Fibroblast of peridontal ligament (primary cell): Measurements from ENCODE around the gene TMEM8B.
"Not testable (repeated sequence)": the region's sequence is repeated elsewhere in the genome, so short reads cannot be mapped to it uniquely, and the experiment has no call there.

Experiments
- DNase-seq: peaks from one replicate; pipeline ENCODE4 v3.0.0-alpha.2; 2010; ENCODE audit errors: extremely low read depth

TMEM8B gene

DNA sequence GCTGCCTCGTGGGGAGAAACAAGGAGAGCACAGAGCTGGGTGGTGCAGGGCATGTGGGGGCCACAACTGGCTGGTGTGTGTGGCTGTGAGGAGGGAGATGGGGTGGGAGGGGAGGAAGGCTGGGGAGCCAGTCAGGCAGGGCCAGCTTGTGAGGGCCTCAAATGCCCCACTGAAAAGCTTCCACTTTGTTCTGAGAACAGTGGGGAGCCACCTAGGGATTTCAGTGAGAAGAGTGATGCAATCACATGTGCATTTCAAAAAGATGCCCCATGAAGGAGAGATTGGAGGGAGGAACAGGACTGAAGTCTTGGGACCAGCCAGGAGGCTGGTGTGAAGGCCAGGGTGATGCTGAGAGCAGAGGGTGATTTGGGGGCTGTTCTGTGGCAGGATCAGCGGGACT is 39.9 kb downstream of the TMEM8B start:
- DNase-seq: no peak

- DNase-seq: no peak
Measured at GRCh38 chr9:35869621-35870216, 40.7 kb downstream of the TMEM8B start.

DNA sequence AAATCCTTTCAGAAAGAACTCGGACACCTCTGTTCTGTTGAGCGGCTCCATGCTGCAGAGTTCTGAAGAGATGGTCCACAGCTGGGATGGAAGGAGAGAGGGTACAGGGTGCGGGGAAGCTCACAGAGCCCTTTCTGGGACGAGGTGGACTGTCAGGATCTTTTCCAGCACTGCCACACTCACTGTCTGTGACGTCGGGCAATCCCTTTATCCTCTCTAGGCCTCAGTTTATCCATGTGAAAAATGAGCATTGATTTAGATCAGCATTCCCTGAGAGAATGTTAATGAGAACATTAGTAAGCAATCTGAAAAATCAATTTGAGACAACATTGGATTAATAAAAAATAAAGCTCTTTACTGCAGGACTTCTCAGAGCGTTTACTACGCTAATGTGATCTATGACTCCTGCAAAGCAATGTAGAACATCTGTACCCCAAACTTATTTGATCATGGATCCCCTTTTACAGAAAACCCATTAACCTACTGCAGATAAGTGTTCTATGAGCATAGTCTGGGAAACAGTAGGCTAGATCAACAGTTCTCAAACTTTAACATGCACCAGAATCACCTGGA is 41.4 kb downstream of the TMEM8B start, which contains the start of gene OR13J1:
TSS of gene OR13J1 (minus strand) at position 51 of the 573 bp plus-strand sequence. CDS start at position 51, 0 bp downstream.
- DNase-seq: no peak

- no peak for DNase-seq
Measured at GRCh38 chr9:35871545-35871944, 42.5 kb downstream of the TMEM8B start.

DNA sequence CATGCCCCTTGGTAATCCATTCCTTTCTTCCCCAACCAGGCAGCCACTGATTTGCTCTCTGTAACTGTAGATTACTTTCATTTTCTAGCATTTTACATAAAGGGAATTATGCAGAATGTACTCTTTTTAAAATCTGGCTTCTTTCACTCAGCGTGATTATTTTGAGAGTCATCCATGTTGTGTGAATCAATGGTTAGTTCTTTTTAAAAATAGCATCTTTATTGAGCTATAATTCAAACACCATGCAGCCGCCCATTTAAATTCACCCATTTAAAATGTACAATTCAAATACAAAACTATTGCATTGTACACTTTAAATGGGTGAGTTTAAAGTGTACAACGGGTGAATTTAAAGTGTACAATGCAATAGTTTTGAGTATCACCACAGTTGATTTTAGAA is 43.5 kb downstream of the TMEM8B start:
- no peak for DNase-seq

DNA sequence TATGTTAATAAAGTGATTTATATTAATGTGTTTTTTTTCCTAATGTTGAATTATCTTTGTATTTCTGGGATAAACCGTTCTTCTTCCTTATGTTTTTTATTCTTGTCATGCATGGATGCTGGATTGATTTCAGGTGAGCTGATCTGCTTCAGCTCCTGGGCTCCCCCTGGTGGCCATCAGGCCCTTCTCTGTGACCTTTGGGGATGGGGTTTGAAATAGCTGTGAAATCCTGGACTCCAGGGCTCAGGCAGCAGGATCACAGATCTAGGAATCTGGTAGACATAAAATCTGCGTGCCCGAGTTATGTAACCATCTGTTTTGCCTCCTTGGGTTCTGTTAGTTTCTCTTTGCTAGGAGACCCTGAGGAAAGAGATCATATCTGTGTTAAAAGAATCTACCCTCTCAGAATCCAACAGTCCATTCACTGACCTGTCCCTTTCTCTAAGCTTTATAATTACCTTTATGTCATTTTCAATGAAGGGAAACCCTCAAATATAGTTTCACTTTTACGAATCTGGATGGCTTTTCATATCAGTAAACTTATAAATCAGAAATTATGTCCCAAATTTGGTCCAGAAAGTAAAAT is 53.3 kb downstream of the TMEM8B start:
- peak; percentile 79 for DNase-seq

GRCh38 chr9:35882996-35883395 is 54.0 kb downstream of the TMEM8B start:
- peak; percentile 59 for DNase-seq

DNA sequence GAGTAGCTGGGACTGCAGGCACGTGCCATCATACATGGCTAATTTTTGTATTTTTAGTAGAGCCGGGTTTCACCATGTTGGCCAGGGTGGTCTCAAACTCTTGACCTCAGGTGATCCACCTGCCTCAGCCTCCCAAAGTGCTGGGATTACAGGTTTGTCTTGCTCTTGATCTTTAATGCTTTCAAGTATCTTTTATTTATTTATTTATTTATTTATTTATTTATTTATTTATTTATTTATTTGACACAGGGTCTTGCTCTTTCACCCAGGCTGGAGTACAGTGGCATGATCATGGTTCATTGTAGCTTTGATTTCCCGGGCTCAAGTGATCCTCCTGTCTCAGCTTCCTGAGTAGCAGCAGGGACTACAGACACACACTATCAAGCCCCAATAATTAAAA is 55.9 kb downstream of the TMEM8B start:
- DNase-seq: not testable (repeated sequence)

DNA sequence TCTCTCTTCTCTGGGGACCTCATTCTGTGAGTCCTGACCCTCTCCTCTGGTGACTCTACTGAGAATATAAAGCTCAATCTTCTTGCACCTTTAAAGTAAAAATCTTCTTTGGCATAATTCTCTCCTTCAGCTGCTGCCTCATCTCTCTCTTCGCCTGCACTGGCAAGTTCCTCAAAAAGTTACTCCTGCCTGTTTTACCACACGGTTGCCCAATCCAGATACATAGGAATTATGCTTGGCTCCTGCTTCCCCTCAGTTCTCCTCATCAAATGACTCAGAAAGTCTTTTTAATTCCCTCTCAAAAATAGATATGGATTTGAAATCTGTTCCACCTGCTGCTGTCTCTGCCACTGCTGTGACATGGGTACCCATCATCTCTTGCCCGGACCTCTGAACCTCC is 62.6 kb downstream of the TMEM8B start:
- peak; percentile 45 for DNase-seq

DNA sequence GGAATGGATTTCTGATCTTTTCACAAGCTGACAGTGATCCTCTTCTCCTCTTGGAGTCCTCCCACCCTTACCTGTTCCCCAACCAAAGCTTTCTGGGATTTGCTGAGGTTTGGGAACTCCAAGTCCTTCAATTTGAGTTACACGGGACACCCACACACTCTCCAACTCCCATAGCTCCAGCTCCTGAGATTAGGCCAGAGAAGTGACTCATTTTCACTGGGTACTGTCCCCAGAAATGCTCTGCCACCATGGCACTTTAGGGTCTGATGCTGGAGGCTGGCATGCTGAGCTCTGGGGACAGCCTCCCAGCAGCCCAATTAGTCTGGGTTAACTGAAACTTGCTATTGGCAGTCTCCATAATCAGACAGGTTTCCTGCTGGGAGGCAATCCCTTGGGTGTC is 63.0 kb downstream of the TMEM8B start:
- no peak for DNase-seq

DNA sequence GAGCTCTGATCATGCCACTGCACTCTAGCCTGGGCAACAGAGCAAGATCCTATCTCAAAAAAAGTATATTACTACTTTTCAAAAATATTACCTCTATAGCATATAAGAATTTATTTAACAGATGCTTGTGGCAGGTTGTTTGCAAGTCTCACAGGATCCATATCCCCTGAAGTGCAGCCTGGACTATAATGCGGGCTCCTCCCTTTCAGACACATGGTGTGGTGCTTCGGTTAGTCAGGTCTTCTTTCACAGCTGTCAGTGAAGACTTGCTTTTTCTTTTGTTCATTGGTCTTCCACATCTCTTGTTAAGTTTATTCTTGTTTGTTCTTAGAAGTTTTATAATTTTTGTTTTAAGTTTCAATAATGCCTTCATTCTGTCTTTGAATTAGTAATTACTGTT is 67.5 kb downstream of the TMEM8B start:
- DNase-seq: no peak

GRCh38 chr9:35897376-35898099 is 68.5 kb downstream of the TMEM8B start:
- not testable (repeated sequence) for DNase-seq

DNA sequence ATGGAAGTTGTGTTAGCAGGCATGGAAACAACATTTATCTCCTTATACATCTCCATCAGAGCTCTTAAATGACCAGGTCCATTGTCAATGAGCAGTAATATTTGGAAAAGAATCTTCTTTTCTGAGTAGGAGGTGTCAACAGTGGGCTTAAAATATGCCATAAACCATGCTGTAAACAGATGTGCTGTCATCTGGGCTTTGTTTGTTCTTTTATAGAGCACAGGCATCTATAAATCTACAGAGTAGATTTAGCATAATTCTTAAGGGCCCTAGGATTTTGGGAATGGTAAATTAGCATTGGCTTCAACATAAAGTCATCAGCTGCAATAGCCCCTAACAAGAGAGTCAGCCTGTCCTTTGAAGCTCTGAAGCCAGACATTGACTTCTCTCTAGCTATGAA is 69.3 kb downstream of the TMEM8B start:
- DNase-seq: no peak

DNA sequence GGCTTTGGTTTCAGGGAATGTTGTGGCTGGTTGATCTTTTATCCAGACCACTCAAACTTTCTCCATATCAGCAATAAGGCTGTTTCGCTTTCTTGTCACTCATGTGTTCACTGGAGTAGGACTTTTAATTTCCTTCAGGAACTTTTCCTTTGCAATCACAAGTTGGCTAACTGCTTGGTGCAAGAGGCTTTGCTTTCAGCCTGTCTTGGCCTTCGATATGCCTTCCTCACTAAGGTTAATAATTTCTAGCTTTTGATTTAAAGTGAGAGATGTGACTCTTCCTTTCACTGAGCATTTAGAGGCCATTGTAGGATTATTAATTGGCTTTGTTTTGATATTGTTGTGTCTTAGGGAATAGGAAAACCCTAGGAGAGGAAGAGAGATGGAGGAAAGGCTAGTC is 70.0 kb downstream of the TMEM8B start:
- no peak for DNase-seq

- DNase-seq: peak; percentile 71
Measured at GRCh38 chr9:35903049-35903448, 74.0 kb downstream of the TMEM8B start.

DNA sequence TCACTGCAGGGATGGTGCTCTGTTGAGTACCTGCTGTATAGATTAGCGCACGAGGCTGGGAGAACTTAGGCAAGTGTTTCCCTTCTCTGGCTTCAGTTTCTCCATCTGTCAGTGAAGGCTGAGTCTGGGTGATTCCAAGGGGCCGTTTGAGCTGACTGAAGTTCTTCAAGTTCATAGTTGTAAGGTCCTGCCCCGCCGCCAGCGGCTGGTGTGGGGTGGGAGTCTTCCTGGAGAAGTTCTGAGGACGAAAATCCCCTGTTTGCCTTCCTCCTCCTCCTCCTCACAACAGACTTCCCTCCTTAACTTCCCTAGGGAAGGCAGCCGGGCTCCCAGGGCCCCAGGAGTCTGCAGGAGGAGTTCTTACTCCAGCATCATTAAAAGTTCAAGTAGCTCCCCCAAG is 75.3 kb downstream of the TMEM8B start:
- DNase-seq: no peak

GRCh38 chr9:35905051-35905781 is 76.2 kb downstream of the TMEM8B start:
- no peak for DNase-seq

DNA sequence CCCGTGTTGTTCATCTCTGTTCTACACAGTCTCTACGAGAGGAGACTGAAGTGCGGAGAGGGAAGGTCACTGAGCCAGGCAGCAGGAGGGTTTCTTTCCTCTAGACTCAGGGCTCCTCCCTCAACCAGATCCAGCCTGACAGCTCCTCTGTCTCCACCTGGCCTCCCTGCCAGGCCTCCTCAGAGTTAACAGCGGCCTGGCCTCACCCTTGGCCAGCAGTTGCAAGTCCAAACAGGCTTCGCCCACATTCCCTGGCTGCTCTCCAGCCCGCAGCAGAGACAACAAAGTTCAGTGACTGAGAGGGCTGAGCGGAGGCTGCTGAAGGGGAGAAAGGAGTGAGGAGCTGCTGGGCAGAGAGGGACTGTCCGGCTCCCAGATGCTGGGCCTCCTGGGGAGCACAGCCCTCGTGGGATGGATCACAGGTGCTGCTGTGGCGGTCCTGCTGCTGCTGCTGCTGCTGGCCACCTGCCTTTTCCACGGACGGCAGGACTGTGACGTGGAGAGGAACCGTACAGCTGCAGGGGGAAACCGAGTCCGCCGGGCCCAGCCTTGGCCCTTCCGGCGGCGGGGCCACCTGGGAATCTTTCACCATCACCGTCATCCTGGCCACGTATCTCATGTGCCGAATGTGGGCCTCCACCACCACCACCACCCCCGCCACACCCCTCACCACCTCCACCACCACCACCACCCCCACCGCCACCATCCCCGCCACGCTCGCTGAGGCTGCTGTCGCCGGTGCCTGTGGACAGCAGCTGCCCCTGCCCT is 77.1 kb downstream of the TMEM8B start, which contains the start of gene HRCT1:
TSS of gene HRCT1 (plus strand) at position 291 of the 768 bp plus-strand sequence. CDS start at position 377, 86 bp downstream.
- DNase-seq: peak; percentile 93

GRCh38 chr9:35906923-35907699 is 78.1 kb downstream of the TMEM8B start:
- DNase-seq: peak; percentile 88
